Pancreas (tissue), 10 donors: ENCODE results near the gene TEPSIN. TPM values are rescaled to one million over a fixed set of nuclear protein-coding genes. Genes with fewer than 3 reads are reported as not detected.

Experiments
- ATAC-seq, 4 donors: fragments of 200-7000 bp; cut with Tn5 transposase; one replicate each; pipeline versions ENCODE4 v1.8.0 to v1.9.1; 2020; ENCODE audit warnings: mild to moderate bottlenecking in 4 of 4, moderate library complexity in 4 of 4
- DNase-seq, 6 donors: peaks; one replicate each; pipeline ENCODE4 v3.0.0-alpha.2; 2020
- FAIRE-seq: peaks from 2 replicates; lab custom pipeline; 2012; peaks lifted over from hg19 to GRCh38; lab: Jason Lieb, UNC
- H3K27ac ChIP-seq, 4 donors: fragments of 200-600 bp; sonication (generic); 1 replicate in 3 of 4; 2 replicates in 1 of 4; pipeline versions ENCODE4 v1.5.0 to v1.8.0; 2020
- H3K27me3 ChIP-seq, 4 donors: fragments of 200-600 bp; one replicate each; pipeline ENCODE4 v1.8.0; 2021
- H3K36me3 ChIP-seq, 3 donors: fragments of 200-600 bp; sonication (generic) in 1 of 3; one replicate each; pipeline versions ENCODE4 v1.5.0 to v1.8.0; 2020 to 2021
- H3K4me1 ChIP-seq, 3 donors: fragments of 200-600 bp; one replicate each; pipeline ENCODE4 v1.8.0; 2021
- H3K4me3 ChIP-seq, 4 donors: fragments of 200-600 bp; sonication (generic) in 2 of 4; one replicate each; pipeline versions ENCODE4 v1.5.0 to v1.8.0; 2020 to 2021
- H3K9me3 ChIP-seq, 4 donors: fragments of 200-600 bp; one replicate each; pipeline ENCODE4 v1.8.0; 2021
- CTCF ChIP-seq, 4 donors: fragments of 200-600 bp; sonication (generic) in 3 of 4; IDR thresholded peaks; one replicate each; pipeline versions ENCODE4 v1.5.0 to v1.8.0; 2021; ENCODE audit warnings: antibody characterized with exemption in 4 of 4
- WGBS, 2 donors: extraction: QIAGEN DNeasy Blood & Tissue Kit; methylation state at CpG; one replicate each; pipeline ENCODE4 v1.1.7; 2013; 5-methylcytosine and 5-hydroxymethylcytosine counted together
- intact Hi-C, 3 donors: fragments of 100-400 bp; cut with DNase I; formaldehyde crosslinking; loops; one replicate each; pipeline versions ENCODE4 v1.11.1 to v1.14.2; 2022
- polyA plus RNA-seq, 2 donors: library from polyadenylated mRNA; stranded (reverse); fragments of 200-250 nt; gene quantifications; one replicate each; pipeline ENCODE4 v1.2.3, GENCODE V29; 2013
- total RNA-seq, 6 donors: library from RNA; stranded (reverse); fragmentation: NEBNext Ultra II Directional in 4 of 6; extraction: Animal tissue kit (Norgen Biotek cat#: 25700) in 4 of 6; gene quantifications; one replicate each; pipeline versions ENCODE4 v1.2.1 to v1.2.4, GENCODE V29; 2021 to 2023
- donor health status: healthy with polysubstance abuse.
- donor health status: DM: no; HTN: no; CAD: no; lungs with moderate emphysema.
- donor health status: DM: no; HTN: no; CAD: no.
- donor health status: control.
- donor health status: control.
- donor health status: Bipolar disorder and iron deficiency.
- donor health status: DM: yes; HTN: yes; CAD: no.
- donor health status: DM: no; HTN: no; CAD: no.
- donor health status: DM: no; HTN: no; CAD: no.
- donor health status: DM: yes; HTN: yes; CAD: no.

The TEPSIN gene
- total and polyA plus RNA-seq, 8 donors: 13.8 to 98.5 (median 18.9) TPM

GRCh38 chr17:81199482-81199830 is 39.4 kb downstream of the TEPSIN start:
- H3K27ac ChIP-seq: no peak overlapping the region
- H3K4me3 ChIP-seq: no peak overlapping the region
- no peak for FAIRE-seq
- H3K9me3 ChIP-seq: no peaks in the 10 kb centered on the region
- ATAC-seq: no peak
- H3K4me1 ChIP-seq: no peaks in the 10 kb centered on the region
- WGBS, 2 donors: 94 to 97% methylated on average over 18 of the region's 18 CpGs
- no peak for TF ChIP-seq CTCF (IDR thresholded peaks at IDR 0.05)
- H3K27me3 ChIP-seq: no peaks in the 10 kb centered on the region
- intact Hi-C loops: no loop called here
- no peaks in the 10 kb centered on the region for H3K36me3 ChIP-seq
- DNase-seq: peak in 1 of 6 donors; percentile 69

GRCh38 chr17:81198826-81199481 is 39.9 kb downstream of the TEPSIN start:
- FAIRE-seq (no peak), DNase-seq (peak in 2 of 6 donors; percentile 31 to 63), ATAC-seq (no peak)
- H3K36me3 ChIP-seq: no peaks in the 10 kb centered on the region
- H3K27me3 ChIP-seq: no peaks in the 10 kb centered on the region
- H3K4me1 ChIP-seq: no peaks in the 10 kb centered on the region
- 92 to 93% methylated on average over 22 of the region's 22 CpGs for WGBS, 2 donors
- no peak overlapping the region for H3K4me3 ChIP-seq
- no peaks in the 10 kb centered on the region for H3K9me3 ChIP-seq
- no peak for TF ChIP-seq CTCF (IDR thresholded peaks at IDR 0.05)
- H3K27ac ChIP-seq: no peak overlapping the region
- intact Hi-C loops: no loop called here

- Histone ChIP-seq H3K27ac (no peak overlapping the region), H3K9me3 (no peaks in the 10 kb centered on the region), H3K4me3 (no peak overlapping the region), H3K27me3 (no peaks in the 10 kb centered on the region), H3K4me1 (no peaks in the 10 kb centered on the region), H3K36me3 (no peaks in the 10 kb centered on the region)
- WGBS, 2 donors: 92 to 93% methylated on average over 21 of the region's 21 CpGs
- no peak for TF ChIP-seq CTCF (IDR thresholded peaks at IDR 0.05)
- DNase-seq (peak in 2 of 6 donors; percentile 9 to 58), ATAC-seq (no peak), FAIRE-seq (no peak)
- intact Hi-C loops: no loop called here
These were observed 40.9 kb downstream of the TEPSIN start for GRCh38 chr17:81197831-81198490.

GRCh38 chr17:81197409-81197795 is 41.5 kb downstream of the TEPSIN start:
- no peak for ATAC-seq
- no peaks in the 10 kb centered on the region for H3K36me3 ChIP-seq
- H3K4me1 ChIP-seq: no peaks in the 10 kb centered on the region
- H3K4me3 ChIP-seq: no peak overlapping the region
- no peak overlapping the region for H3K27ac ChIP-seq
- no peaks in the 10 kb centered on the region for H3K9me3 ChIP-seq
- 89% methylated on average over 14 of the region's 14 CpGs for WGBS, 2 donors
- no peaks in the 10 kb centered on the region for H3K27me3 ChIP-seq
- peak in 2 of 6 donors; percentile 30 to 76 for DNase-seq
- intact Hi-C loops: no loop called here
- FAIRE-seq: no peak
- TF ChIP-seq CTCF (IDR thresholded peaks at IDR 0.05): no peak
